H1 (cell line): Measurements from ENCODE around the gene NCEH1. TPM values are rescaled to one million over a fixed set of nuclear protein-coding genes. Genes with fewer than 3 reads are reported as not detected.

Source experiments
- CTCF ChIA-PET: fragments of 300-600 bp; sonication (Branson Sonifier 250); formaldehyde crosslinking; loops from one replicate; lab custom pipeline; 2021; ENCODE audit not compliant: partially characterized antibody; lab: Charles Lee
- POLR2A ChIA-PET: fragments of 300-600 bp; sonication (Branson Sonifier 250); formaldehyde crosslinking; loops from one replicate; lab custom pipeline; 2021; ENCODE audit warnings: inconsistent platforms; ENCODE audit not compliant: partially characterized antibody; lab: Charles Lee
- DNase-seq, 2 experiments: peaks; one replicate each; pipeline versions ENCODE4 v3.0.0 to v3.0.0-alpha.2; 2010 to 2022; ENCODE audit warnings: low spot score in 2 of 2, low read depth in 1 of 2, mixed read lengths in 1 of 2
- FAIRE-seq: peaks from 2 replicates; lab custom pipeline; 2011; peaks lifted over from hg19 to GRCh38; lab: Jason Lieb, UNC
- H2AFZ ChIP-seq: 2 replicates; pipeline ENCODE4 v1.8.1; 2012; ENCODE audit warnings: low read length, inconsistent platforms
- H2AK5ac ChIP-seq: 2 replicates; pipeline ENCODE4 v1.6.1; 2013; ENCODE audit warnings: low read depth, low read length
- H2BK120ac ChIP-seq: replicated peaks from 2 replicates; pipeline ENCODE3; 2013; ENCODE audit warnings: low read depth, low read length, inconsistent platforms
- H2BK12ac ChIP-seq: 2 replicates; pipeline ENCODE4 v1.6.1; 2013; ENCODE audit warnings: low read depth, low read length
- H2BK15ac ChIP-seq: 2 replicates; pipeline ENCODE4 v1.6.1; 2013; ENCODE audit warnings: low read length
- H2BK20ac ChIP-seq: 2 replicates; pipeline ENCODE4 v1.6.1; 2013; ENCODE audit warnings: low read length
- H2BK5ac ChIP-seq: 2 replicates; pipeline ENCODE4 v1.6.1; 2013; ENCODE audit warnings: low read depth, low read length
- H3K14ac ChIP-seq: 2 replicates; pipeline ENCODE4 v1.6.1; 2013; ENCODE audit warnings: inconsistent platforms; ENCODE audit not compliant: insufficient read length
- H3K18ac ChIP-seq: 2 replicates; pipeline ENCODE4 v1.6.1; 2013; ENCODE audit warnings: low read length; ENCODE audit errors: extremely low read depth
- H3K23ac ChIP-seq: 2 replicates; pipeline ENCODE4 v1.6.1; 2013; ENCODE audit warnings: inconsistent platforms; ENCODE audit not compliant: insufficient read length
- H3K23me2 ChIP-seq: 2 replicates; pipeline ENCODE4 v1.6.1; 2013; ENCODE audit warnings: low read depth, low read length
- H3K27ac ChIP-seq: 2 replicates; pipeline ENCODE4 v1.6.1; 2011; ENCODE audit warnings: low read depth, low read length, inconsistent platforms
- H3K27me3 ChIP-seq, 4 experiments: replicated peaks in 1 of 4; 1 replicate in 1 of 4; 2 replicates in 3 of 4; pipeline versions ENCODE4 v1.6.1 to v1.8.1; 2011 to 2013; ENCODE audit warnings: low read length in 3 of 4, mild to moderate bottlenecking in 3 of 4, inconsistent platforms in 2 of 4, mixed read lengths in 2 of 4, moderate library complexity in 1 of 4; ENCODE audit not compliant: control insufficient read depth in 3 of 4, insufficient read depth in 3 of 4; ENCODE audit errors: extremely low read depth in 1 of 4
- H3K36me3 ChIP-seq, 4 experiments: 2 replicates each; pipeline versions ENCODE4 v1.6.1 to v1.8.1; 2011 to 2013; ENCODE audit warnings: mild to moderate bottlenecking in 4 of 4, low read length in 3 of 4, moderate library complexity in 2 of 4, control low read depth in 1 of 4, inconsistent platforms in 1 of 4; ENCODE audit not compliant: insufficient read depth in 4 of 4, control insufficient read depth in 2 of 4
- H3K4ac ChIP-seq: replicated peaks from 2 replicates; pipeline ENCODE3; 2013; ENCODE audit warnings: low read length, low read depth, mixed read lengths, inconsistent platforms; ENCODE audit not compliant: insufficient read length
- H3K4me1 ChIP-seq, 4 experiments: replicated peaks in 1 of 4; 1 replicate in 1 of 4; 2 replicates in 3 of 4; pipeline versions ENCODE4 v1.6.1 to v1.8.1; 2011 to 2013; ENCODE audit warnings: low read length in 3 of 4, inconsistent platforms in 2 of 4, mixed read lengths in 1 of 4; ENCODE audit not compliant: insufficient read depth in 4 of 4, control insufficient read depth in 3 of 4
- H3K4me2 ChIP-seq, 2 experiments: 2 replicates each; pipeline versions ENCODE4 v1.6.1 to v1.8.1; 2011 to 2013; ENCODE audit warnings: low read depth in 2 of 2, low read length in 2 of 2, control low read depth in 1 of 2, inconsistent platforms in 1 of 2, mild to moderate bottlenecking in 1 of 2; ENCODE audit not compliant: insufficient read depth in 1 of 2
- H3K4me3 ChIP-seq, 4 experiments: fragments of 200-600, 300-600 bp in 1 of 4; sonication (generic), shearing (Covaris generic), sonication (Bioruptor Twin) in 1 of 4; 2 replicates each; pipeline versions ENCODE4 v1.5.1 to v1.8.1; 2011 to 2016; ENCODE audit warnings: low read length in 4 of 4, low read depth in 3 of 4, control low read depth in 2 of 4, inconsistent platforms in 2 of 4, mild to moderate bottlenecking in 2 of 4, mixed read lengths in 1 of 4, moderate library complexity in 1 of 4; ENCODE audit not compliant: insufficient read depth in 2 of 4; ENCODE audit errors: extremely low read depth in 1 of 4
- H3K56ac ChIP-seq: replicated peaks from 2 replicates; pipeline ENCODE3; 2013; ENCODE audit warnings: low read depth, mild to moderate bottlenecking, mixed read lengths, low read length, inconsistent platforms; ENCODE audit not compliant: insufficient read length
- H3K79me1 ChIP-seq: 2 replicates; pipeline ENCODE4 v1.6.1; 2013; ENCODE audit warnings: low read depth, low read length, control low read depth
- H3K79me2 ChIP-seq, 2 experiments: 2 replicates each; pipeline versions ENCODE4 v1.6.1 to v1.8.1; 2012 to 2013; ENCODE audit warnings: low read length in 2 of 2, mild to moderate bottlenecking in 2 of 2, inconsistent platforms in 1 of 2; ENCODE audit not compliant: insufficient read depth in 2 of 2, control insufficient read depth in 1 of 2
- H3K9ac ChIP-seq, 4 experiments: replicated peaks in 1 of 4; 1 replicate in 1 of 4; 2 replicates in 3 of 4; pipeline versions ENCODE4 v1.6.1 to v1.8.1; 2011 to 2013; ENCODE audit warnings: low read depth in 3 of 4, low read length in 3 of 4, control low read depth in 2 of 4, mild to moderate bottlenecking in 2 of 4, moderate library complexity in 2 of 4, inconsistent platforms in 1 of 4; ENCODE audit errors: extremely low read depth in 1 of 4
- H3K9me3 ChIP-seq, 2 experiments: 2 replicates each; pipeline versions ENCODE4 v1.6.1 to v1.8.1; 2012 to 2013; ENCODE audit warnings: mild to moderate bottlenecking in 2 of 2, moderate library complexity in 2 of 2, control low read depth in 1 of 2, inconsistent platforms in 1 of 2, low read depth in 1 of 2, low read length in 1 of 2, mixed read lengths in 1 of 2; ENCODE audit not compliant: insufficient read depth in 2 of 2
- H4K20me1 ChIP-seq, 2 experiments: replicated peaks in 1 of 2; 2 replicates each; pipeline versions ENCODE3 to v1.8.1; 2011 to 2013; ENCODE audit warnings: inconsistent platforms in 2 of 2, low read length in 2 of 2, mild to moderate bottlenecking in 1 of 2; ENCODE audit not compliant: insufficient read depth in 2 of 2, control insufficient read depth in 1 of 2
- H4K5ac ChIP-seq: 2 replicates; pipeline ENCODE4 v1.6.1; 2013; ENCODE audit warnings: low read length, low read depth, mixed read lengths, inconsistent platforms; ENCODE audit not compliant: insufficient read length
- H4K8ac ChIP-seq: 2 replicates; pipeline ENCODE4 v1.8.0; 2013; ENCODE audit warnings: mild to moderate bottlenecking, moderate library complexity, low read length, inconsistent platforms; ENCODE audit not compliant: insufficient read depth; ENCODE audit errors: extremely low read depth
- H4K91ac ChIP-seq: replicated peaks from 2 replicates; pipeline ENCODE3; 2013; ENCODE audit warnings: low read length, mixed read lengths, inconsistent platforms; ENCODE audit not compliant: insufficient read length
- E2F6 ChIP-seq: IDR thresholded peaks from 2 replicates; pipeline ENCODE4 v1.6.1; 2012; ENCODE audit warnings: inconsistent platforms
- KDM1A ChIP-seq: fragments of 200-600, 300-600 bp; sonication (generic); IDR thresholded peaks from 2 replicates; pipeline ENCODE4 v1.7.1; 2016; ENCODE audit warnings: mild to moderate bottlenecking, low read length, borderline replicate concordance
- RBBP5 ChIP-seq: IDR thresholded peaks from 2 replicates; pipeline ENCODE4 v1.7.1; 2012; ENCODE audit warnings: low read depth, mild to moderate bottlenecking, inconsistent platforms, low read length, moderate library complexity, borderline replicate concordance
- RFX5 ChIP-seq: IDR thresholded peaks from 2 replicates; pipeline ENCODE4 v1.6.1; 2011; ENCODE audit warnings: low read depth, low read length, improper control_type of control experiment, borderline replicate concordance
- WGBS, 2 experiments: shearing (Covaris generic) in 1 of 2; methylation state at CpG; one replicate each; pipeline versions ENCODE4 v1.1.6 to v1.1.7; 2013 to 2015; ENCODE audit warnings: low lambda C conversion rate in 2 of 2, mixed read lengths in 2 of 2, inconsistent platforms in 1 of 2, low coverage in 1 of 2, missing lambda C conversion rate in 1 of 2; ENCODE audit not compliant: insufficient replicate concordance in 2 of 2, insufficient coverage in 1 of 2, insufficient read length in 1 of 2; ENCODE audit errors: extremely low coverage in 1 of 2, missing lambda C conversion rate in 1 of 2; 5-methylcytosine and 5-hydroxymethylcytosine counted together
- polyA plus RNA-seq, 7 experiments: library from polyadenylated mRNA; depleted of rRNA in 3 of 7; stranded (reverse) in 5 of 7; unstranded in 2 of 7; fragments of >200 nt in 5 of 7; fragments of 200-250 nt in 2 of 7; gene quantifications; 1 replicate in 5 of 7; 2 replicates in 1 of 7; 4 replicates in 1 of 7; pipeline versions ENCODE4 v1.2.1 to v1.2.3, GENCODE V29; 2011 to 2013; ENCODE audit warnings: missing spikeins in 2 of 7, mixed read lengths in 2 of 7
- total RNA-seq: library from RNA; stranded (reverse); fragmentation: NEBNext Ultra II Directional; extraction: Animal tissue kit (Norgen Biotek cat#: 25700); gene quantifications from 2 replicates; pipeline ENCODE4 v1.2.1, GENCODE V29; 2021

NCEH1 gene
- total and polyA plus RNA-seq, 2 of the 8 experiments (the other 6 are each of a cell fraction or from before 2014, with no cell fraction given), result 2.2 to 6.4 TPM

DNA sequence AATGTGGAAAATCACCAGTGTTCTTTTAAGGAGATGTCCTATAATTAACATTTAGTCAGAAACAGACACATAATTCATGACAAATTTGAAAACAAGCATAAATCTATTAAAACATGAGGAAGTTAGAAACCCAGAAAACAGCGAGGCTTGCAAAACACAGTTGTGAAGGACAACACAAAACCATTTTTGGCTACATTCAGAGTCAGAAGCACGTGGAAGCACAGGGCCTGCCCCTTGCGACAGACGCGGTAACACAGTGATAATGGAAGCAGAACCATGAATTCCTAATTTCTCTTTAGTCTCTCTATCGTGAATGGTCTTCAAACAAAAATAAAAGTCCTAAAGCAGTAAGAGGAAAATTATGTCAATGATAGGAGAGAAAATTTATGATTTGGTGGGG is 12.2 kb downstream of the NCEH1 start:
- Histone ChIP-seq H3K9me3 (no peaks in the 10 kb centered on the region), H2AK5ac (no peak overlapping the region), H3K4me2 (no peak overlapping the region), H3K36me3 (no peaks in the 10 kb centered on the region), H3K27ac (no peak overlapping the region), H3K4me1 (peaks cover 0 to 2% (median 0%) of the 10 kb centered on the region in 4 experiments; a peak in 1 of 7 replicates), H2AFZ (no peak overlapping the region), H3K56ac (no peak overlapping the region), H3K4ac (no peak overlapping the region), H2BK120ac (no peak overlapping the region), H3K79me1 (peaks cover 3% of the 10 kb centered on the region; the same call in 1 of the 2 replicates), H2BK12ac (no peak overlapping the region), H4K5ac (no peak overlapping the region), H3K4me3 (no peak overlapping the region), H2BK15ac (no peak overlapping the region), H3K23ac (no peak overlapping the region), H3K27me3 (no peaks in the 10 kb centered on the region), H3K14ac (no peak overlapping the region), H2BK5ac (no peak overlapping the region), H3K18ac (no peak overlapping the region), H3K79me2 (no peaks in the 10 kb centered on the region), H3K9ac (no peak overlapping the region), H4K8ac (no peak overlapping the region), H3K23me2 (no peaks in the 10 kb centered on the region), H4K20me1 (peaks cover 0 to 2% of the 10 kb centered on the region in 2 experiments), H2BK20ac (no peak overlapping the region), H4K91ac (no peak overlapping the region)
- WGBS, 2 experiments, result 89% methylated on average over 6 of the region's 6 CpGs; no CpG with 5 or more reads in 1 of the 2 experiments
- FAIRE-seq (no peak), DNase-seq (no peak)
- TF ChIP-seq KDM1A (no peak), RBBP5 (no peak), RFX5 (no peak), E2F6 (no peak)
- POLR2A ChIA-PET, result no interaction called here
- CTCF ChIA-PET, result interaction anchor here (1.1 to 1.2 kb wide), 2 partner anchors 21 to 22 kb away, joined by 3 to 4 read pairs; no protein-coding TSS in a partner anchor
